ENCODE data around the gene NUF2.
"Not testable (repeated sequence)": the region's sequence is repeated elsewhere in the genome, so short reads cannot be mapped to it uniquely, and the experiment has no call there.

Gene NUF2

GRCh38 chr1:163321311-163322305 is at the start of gene NUF2:
Gene NUF2 (plus strand): TSS chr1:163321954. CDS start chr1:163326052, 4,098 bp downstream.
- DNase-seq (ENCODE audit: low read depth): peak; percentile 94

DNA sequence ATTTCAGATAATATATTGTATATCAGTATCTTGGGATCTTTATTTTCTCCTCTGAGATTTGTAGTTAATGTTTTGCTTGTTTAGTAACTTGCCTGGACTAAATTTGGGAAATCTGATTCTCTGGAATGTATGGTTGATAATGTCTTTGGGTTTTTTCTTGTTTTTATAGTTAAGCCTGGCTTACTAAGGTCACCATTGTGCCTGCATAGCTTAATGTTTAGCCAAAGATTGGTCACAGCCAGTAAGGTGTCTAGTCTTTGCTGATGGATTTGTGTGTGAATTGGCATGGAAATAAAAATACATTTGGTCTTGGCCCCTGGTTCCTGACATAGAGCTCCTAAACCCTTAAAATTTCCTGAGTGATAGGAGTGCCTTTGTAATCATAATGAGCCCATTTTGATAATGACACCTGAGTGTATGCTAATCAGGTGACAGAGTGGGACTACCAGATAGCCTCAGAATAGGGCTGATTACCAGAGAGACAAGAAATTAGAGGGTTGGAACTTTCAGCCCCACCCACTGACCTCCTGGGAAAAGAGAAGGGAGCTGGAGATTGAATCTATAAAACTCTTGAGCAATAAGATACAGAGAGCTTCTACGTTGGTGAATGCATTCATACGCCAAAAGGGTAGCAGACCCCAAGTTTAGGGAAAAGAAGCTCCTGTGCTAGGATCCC is 47.9 kb upstream of the NUF2 start:
- no peak for DNase-seq (ENCODE audit: low read depth)

DNA sequence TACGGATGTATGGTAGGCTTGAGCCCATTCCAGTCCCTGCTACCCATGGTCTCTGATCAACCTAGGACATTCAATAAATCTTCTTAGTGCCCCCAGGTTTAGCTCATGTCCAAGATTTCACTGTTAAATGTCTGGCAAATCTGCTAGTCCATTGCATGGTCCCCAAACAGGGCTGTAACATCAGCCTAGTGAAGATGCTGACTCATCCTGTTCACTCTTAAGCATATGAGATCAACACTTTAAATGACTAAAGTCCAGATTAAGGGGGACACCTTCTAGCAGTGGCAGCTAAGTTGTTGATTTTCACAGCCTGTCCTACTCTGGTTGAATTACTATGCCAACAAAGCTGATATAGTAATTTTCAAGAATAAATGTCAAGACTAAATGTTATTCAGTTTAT is 46.5 kb upstream of the NUF2 start:
- DNase-seq (ENCODE audit: low read depth): no peak

GRCh38 chr1:163278602-163279001 is 43.2 kb upstream of the NUF2 start:
- no peak for DNase-seq (ENCODE audit: low read depth)

GRCh38 chr1:163284867-163285266 is 36.9 kb upstream of the NUF2 start:
- DNase-seq (ENCODE audit: low read depth): not testable (repeated sequence)

- no peak for DNase-seq (ENCODE audit: low read depth)
Observed at GRCh38 chr1:163290025-163290640, 31.6 kb upstream of the NUF2 start.

GRCh38 chr1:163291461-163291860 is 30.3 kb upstream of the NUF2 start:
- DNase-seq (ENCODE audit: low read depth): no peak

- not testable (repeated sequence) for DNase-seq (ENCODE audit: low read depth)
Observed at GRCh38 chr1:163292153-163292552, 29.6 kb upstream of the NUF2 start.

- not testable (repeated sequence) for DNase-seq (ENCODE audit: low read depth)
Observed at GRCh38 chr1:163293497-163293896, 28.3 kb upstream of the NUF2 start.

DNA sequence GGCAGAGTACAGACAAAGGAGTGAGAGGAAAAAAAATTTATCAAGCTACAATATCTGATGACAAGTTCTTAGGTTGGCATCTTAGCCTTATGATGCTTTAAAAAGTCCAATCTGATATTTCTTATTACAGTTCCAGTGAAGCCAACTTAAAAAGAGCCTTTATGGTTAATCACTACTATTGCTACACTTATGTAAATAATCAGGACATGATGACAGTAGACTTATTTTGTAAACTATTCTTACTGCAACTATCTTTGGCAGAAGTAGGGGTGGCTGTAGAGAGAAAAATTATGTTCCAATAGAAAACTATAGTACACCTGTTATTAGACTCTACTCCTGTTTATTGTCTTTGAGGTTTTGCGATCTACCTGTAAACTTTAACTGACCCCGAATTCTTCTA is 25.8 kb upstream of the NUF2 start:
- DNase-seq (ENCODE audit: low read depth): no peak

DNA sequence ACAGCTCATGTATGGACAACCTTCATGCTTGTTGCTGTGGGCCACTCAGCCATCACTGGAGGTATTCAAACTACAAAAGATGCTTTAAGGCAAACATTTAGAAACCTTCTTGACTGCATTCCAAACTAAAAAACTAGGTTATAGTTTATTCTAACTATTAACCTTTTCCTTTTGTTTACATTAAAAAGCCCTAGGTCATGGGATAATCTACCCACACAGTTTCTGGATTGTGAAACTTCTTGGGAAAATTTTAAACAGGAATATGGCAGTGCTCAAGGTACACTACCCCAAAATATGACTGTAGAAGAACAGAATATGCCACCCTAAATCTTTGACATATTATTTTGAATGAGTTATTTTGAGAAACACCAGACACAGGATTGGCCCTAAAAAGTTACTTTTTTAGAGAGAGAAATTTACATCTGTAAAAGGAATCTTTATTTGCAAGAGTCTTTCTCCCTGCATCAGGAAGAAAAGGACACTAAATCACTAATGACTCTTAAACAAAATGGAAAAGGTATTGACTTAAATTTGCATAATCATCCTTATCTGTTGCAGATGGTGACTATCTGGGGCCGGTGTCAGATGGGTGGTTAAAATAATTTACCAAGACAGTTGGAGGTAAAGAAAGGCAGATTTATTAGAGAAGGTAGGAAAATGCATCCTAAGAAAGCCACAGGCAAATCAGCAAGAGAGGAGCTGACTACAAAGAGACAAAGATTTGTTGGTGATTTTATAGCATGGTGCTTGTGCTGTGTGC is 25.1 kb upstream of the NUF2 start:
- no peak for DNase-seq (ENCODE audit: low read depth)

GRCh38 chr1:163298365-163298764 is 23.4 kb upstream of the NUF2 start:
- no peak for DNase-seq (ENCODE audit: low read depth)

DNA sequence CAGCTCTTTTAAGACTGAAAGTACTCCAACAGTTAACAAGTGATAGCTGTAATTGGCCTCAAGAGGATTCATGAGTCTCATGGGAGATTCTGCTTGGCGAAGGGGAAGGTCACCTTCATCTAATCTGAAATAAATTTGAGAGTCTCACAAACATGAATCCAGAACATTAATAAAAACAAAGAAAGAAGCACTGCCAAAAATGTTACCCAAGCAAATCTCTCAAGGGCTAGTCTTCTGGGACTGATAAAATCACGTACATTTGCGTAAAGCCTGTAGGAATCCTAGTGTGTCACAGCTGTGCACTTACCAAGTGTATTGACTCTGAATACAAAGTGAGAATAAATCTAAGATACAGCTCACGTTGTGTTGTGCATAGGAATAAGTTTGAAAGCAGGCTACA is 21.2 kb upstream of the NUF2 start:
- no peak for DNase-seq (ENCODE audit: low read depth)

DNA sequence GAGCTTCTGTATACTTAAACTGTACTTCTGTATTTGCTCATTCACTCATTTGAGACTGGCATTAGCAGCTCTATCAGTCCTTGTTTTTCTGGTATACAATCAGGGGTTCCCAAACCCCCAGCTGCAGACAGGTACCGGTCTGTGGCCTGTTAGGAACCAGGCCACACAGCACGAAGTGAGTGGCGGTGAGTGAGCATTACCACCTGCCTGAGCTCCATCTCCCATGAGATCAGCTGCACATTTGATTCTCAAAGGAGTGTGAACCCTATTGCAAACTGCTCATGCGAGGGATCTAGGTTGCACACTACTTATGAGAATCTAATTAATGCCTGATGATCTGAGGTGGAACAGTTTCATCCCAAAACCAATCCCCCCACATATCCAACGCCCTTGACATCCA is 18.2 kb upstream of the NUF2 start:
- DNase-seq (ENCODE audit: low read depth): no peak

DNA sequence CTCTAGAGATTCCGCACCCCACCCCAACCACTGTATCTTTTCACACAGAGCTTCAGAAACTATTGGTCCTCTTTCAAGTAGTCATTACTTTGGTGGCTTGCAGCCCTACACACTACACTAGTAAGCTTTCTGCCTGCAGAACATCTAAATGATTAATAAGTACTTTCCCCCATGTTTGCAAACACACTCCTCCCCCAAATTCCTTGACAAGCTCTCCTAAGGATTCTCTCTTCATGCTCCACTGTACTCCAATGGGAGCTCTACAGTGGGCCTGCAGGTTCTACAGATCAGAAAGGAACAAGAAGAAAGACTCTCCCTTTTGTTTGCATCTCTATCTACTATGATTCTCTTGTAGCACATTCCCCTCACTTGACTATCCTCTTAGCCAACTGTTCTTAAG is 16.3 kb upstream of the NUF2 start:
- DNase-seq (ENCODE audit: low read depth): no peak

DNA sequence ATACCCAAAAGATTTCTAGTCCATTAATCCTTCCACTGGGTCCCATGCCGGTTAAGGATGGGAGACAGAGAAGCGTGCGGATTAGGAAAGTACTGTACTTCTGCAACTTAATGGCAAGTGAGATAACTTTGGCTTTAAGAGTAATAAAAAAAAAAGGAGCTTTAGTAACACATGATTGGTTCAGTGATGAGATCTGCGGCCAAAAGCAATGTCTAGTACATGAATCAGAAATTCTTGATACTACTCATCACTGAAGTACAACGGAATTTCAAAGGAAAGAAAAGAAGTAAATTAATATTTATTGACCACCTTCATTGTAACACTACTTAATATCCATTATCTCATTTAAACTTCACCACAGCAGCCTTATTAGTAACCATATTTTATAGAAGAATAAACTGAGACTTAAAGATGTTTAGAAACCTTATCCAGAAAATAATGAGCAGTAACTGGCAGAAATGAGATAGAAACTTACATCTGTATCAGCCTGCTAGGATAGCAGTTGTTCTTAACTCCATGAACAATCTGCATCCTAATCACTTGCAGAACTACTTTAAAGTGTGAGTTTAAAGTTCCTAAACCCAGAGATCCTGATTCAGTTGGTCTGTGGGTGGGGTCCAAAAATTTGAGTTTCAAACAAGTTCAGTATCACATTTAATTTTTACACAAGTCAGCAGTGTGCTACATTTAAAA is 14.1 kb upstream of the NUF2 start:
- no peak for DNase-seq (ENCODE audit: low read depth)

DNA sequence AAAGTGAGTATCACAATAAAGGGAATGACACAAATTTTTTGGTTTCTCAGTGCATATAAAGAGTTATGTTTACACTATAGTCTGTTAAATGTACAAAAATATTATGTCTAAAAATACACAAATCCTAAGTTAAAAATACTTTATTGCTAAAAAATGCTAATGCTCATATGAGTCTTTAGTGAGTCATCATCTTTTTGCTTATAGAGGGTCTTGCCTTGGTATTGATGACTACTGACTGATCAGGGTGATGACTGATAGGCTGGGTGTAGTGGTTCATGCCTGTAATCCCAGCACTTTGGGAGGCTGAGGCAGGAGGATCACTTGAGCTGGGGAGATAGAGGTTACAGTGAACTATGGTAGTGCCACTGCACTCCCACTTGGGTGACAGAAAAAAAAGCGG is 12.9 kb upstream of the NUF2 start:
- DNase-seq (ENCODE audit: low read depth): no peak

- DNase-seq (ENCODE audit: low read depth): no peak
Observed at GRCh38 chr1:163315773-163316374, 5.9 kb upstream of the NUF2 start.

- no peak for DNase-seq (ENCODE audit: low read depth)
Observed at GRCh38 chr1:163320891-163321290, 863 bp upstream of the NUF2 start.

DNA sequence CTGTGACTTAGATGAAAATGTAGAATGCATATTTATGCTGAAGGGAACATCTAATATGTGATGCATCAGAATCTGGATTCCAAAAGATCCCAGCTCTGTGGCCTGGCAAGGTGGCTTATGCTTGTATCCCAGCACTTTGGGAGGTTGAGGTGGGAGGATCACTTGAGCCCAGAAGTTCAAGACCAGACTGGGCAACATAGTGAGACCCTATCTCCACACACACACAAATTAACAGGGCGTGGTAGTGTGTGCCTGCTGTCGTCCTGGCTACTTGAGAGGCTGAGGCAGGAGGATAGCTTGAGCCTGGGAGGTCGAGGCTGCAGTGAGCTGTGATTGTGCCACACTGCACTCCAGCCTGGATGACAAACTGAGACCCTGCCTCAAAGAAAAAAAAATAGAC is 1.6 kb downstream of the NUF2 start:
- not testable (repeated sequence) for DNase-seq (ENCODE audit: low read depth)

GRCh38 chr1:163331116-163331515 is 9.4 kb downstream of the NUF2 start:
- no peak for DNase-seq (ENCODE audit: low read depth)

All from stimulated activated CD8-positive, alpha-beta memory T cell treated with anti-CD3 and anti-CD28 coated beads, Interleukin-7, amount 100 ng/mL, for 24 hours (primary cell).